Measurements from ENCODE around the gene GGTLC2.

GGTLC2 gene

DNA sequence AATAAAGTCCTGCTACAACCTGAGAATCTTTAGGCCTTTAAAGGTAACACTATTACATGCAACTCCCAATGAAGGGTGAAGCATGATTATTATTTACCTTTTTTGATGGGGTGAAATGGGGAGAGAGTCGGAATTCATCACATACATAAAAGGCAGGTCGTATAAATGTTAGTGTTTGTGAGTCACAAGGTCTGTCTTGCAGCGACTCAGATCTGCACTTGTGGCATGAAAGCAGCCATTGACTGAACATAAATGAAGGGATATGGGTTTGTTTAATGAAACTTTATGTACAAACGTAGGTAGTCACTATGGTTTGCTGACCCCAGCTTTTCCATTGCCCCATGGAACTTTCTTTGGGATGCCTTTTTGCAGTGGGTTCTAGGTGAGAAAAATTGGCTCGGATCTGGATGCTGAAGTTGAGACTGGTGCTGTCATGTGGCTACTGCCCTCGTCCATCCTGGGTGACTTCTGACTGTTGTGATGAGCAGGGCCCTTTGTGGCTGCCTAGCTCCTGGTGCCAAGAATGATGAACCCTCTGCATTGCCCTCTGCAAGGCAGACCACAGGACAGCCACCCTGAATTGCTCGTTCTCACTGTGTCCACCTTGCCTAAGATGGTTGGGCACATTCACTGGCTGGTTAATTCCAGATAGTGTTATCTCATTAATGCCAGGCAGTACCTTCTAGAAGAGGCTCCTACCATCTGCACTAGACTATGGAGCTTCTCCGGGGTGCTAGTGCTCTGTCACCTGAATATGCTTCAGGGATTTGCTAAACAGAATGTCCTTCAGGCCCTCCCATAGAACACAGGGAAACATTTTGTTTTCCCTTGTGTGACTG is 11.3 kb downstream of the GGTLC2 start:
- H3K4me3 ChIP-seq (ENCODE audit: low read depth, low read length), result no peak overlapping the region
- TF ChIP-seq, protein P1, sequence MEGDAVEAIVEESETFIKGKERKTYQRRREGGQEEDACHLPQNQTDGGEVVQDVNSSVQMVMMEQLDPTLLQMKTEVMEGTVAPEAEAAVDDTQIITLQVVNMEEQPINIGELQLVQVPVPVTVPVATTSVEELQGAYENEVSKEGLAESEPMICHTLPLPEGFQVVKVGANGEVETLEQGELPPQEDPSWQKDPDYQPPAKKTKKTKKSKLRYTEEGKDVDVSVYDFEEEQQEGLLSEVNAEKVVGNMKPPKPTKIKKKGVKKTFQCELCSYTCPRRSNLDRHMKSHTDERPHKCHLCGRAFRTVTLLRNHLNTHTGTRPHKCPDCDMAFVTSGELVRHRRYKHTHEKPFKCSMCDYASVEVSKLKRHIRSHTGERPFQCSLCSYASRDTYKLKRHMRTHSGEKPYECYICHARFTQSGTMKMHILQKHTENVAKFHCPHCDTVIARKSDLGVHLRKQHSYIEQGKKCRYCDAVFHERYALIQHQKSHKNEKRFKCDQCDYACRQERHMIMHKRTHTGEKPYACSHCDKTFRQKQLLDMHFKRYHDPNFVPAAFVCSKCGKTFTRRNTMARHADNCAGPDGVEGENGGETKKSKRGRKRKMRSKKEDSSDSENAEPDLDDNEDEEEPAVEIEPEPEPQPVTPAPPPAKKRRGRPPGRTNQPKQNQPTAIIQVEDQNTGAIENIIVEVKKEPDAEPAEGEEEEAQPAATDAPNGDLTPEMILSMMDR (IDR thresholded peaks at IDR 0.05; ENCODE audit: low read depth, low read length), result no peak

DNA sequence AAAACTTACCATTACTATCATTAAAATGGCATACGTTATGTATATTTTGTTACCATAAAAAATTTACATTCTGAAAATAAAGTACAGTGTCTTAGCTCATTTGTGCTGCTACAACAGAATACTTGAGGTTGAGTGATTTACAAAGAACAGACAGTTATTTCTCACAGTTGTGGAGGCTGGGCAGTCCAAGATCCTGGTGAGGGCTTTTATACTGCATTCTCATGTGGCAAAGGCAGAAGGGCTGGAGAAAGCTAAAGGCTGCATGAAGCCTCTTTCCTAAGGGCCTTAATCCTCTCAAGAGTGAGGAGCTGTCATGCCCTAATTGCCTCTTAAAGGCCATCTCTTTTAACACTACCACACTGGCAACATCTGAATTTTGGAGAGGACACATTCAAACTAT is 13.3 kb downstream of the GGTLC2 start:
- TF ChIP-seq, protein P1 (IDR thresholded peaks at IDR 0.05; ENCODE audit: low read depth, low read length), result no peak

DNA sequence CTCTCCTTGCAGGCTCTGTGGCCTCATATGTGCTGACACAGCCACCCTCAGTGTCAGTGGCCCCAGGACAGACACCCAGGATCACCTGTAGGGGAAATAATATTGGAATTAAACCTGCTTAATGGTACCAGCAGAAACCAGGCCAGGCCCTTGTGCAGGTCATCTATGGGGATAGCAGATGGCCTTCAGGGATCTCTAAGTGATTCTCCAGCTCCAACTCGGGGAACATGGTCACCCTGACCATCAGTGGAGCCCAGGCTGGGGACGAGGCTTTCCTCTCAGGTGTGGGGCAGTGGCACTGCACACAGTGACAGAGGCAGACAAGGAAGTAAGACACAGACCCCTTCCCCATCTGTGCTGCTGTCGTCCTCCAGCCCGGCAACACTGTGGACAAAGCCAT is 16.9 kb downstream of the GGTLC2 start:
- H3K4me3 ChIP-seq (ENCODE audit: low read depth, low read length), result no peak overlapping the region
- TF ChIP-seq, protein P1 (IDR thresholded peaks at IDR 0.05; ENCODE audit: low read depth, low read length), result no peak

More for the DNA sequence above, 13.3 kb downstream of the GGTLC2 start:
- H3K4me3 ChIP-seq (ENCODE audit: low read depth, low read length), result no peak overlapping the region

DNA sequence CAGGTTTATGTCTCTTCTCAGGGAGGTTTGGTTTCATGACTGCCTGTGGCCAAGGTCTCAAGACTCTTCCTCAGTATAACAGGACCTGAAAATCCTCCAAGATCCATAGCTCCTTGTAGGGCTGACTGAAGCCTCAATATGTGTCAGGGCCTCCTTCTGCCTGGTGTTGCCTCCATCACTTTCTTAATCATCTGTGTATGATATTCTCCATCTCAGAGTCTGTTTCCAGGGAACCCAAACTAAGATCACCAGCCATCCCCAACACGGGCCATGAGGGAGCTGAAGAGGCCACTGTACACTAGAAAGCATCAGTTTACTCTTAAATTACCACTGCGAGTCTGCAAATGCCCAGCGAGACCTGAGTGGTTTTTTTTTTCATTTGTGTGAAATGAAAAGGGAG is 17.7 kb downstream of the GGTLC2 start:
- TF ChIP-seq, protein P1 (IDR thresholded peaks at IDR 0.05; ENCODE audit: low read depth, low read length), result no peak
- H3K4me3 ChIP-seq (ENCODE audit: low read depth, low read length), result no peak overlapping the region

DNA sequence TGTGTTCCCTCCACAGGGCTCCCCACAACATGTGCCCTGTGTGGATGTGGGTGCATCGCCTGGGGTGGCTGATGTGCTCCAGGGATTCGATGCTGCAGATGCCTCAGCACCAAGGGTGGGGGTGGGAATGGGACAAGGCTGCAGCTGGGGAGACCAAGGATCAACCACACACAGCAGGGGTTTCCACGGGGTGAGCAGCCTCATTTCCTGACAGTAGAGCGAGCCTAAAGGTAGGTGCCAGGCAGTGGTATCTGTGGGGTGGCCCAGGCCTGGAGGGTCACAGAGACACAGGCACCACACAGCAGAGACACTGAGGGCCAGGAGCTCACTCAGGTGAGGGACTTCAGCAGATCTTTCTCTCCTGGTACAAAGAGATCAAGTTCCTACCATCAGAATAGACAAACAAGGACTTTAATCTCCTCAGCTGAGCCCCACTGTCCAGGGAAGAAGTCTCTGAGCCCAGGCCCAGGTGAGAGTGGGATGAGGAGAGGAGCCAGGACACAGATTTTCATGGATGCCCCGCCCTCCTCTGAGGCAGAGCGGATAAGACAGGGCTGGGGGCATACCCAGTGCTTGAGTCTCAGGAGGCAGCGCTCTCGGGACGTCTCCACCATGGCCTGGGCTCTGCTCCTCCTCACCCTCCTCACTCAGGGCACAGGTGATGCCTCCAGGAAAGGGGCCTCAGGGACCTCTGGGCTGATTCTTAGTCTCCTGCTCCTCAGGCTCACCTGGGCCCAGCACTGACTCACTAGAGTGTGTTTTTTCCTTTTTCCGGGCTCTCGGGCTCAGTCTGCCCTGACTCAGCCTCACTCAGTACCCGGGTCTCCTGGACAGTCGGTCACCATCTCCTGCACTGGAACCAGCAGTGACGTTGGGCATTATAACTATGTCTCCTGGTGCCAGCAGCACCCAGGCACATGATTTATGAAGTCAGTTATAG is 19.7 kb downstream of the GGTLC2 start:
- TF ChIP-seq, protein P1 (IDR thresholded peaks at IDR 0.05; ENCODE audit: low read depth, low read length), result no peak

DNA sequence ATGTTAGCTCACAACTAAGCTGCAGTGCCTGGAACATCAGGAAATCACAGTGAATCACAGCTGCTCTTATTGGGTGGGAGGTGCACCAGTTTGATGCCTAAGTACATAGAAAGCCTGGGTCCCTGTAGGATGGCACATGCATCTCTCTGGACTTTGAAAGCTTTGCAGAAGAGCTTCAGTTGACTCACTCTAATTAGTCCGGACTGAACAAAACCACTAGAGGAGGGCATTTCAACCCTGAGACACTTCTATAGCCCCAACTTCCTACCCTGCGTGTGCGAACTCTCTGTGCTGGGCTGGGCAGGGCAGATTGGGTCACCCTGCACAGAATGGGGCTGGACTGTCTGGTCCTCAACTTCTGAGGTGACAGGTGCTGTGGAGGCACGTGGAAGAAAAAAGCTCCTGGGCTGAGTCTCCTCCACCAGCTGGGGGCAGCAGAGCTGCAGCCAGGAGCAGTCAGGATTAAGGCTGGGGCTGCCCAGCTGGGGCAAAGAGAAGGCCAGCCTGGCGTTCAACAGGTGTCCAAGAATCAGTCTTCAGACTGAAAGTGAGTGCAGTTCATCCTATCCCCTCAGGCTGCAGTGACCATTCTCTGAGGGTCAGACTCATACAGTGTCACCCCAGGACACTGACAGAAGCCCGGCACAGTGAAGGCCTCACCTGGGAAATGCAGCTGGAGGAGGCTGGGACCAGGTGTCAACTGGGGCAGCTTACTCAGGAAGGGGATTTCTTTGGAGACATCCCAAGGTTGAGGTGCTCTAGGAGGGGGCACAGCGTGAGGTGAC is 22.1 kb downstream of the GGTLC2 start:
- TF ChIP-seq, protein P1 (IDR thresholded peaks at IDR 0.05; ENCODE audit: low read depth, low read length), result 0 out of 2 replicates have a peak, but pooled peaks have one; percentile 12
- H3K4me3 ChIP-seq (ENCODE audit: low read depth, low read length), result no peak overlapping the region

More for the DNA sequence above, 19.7 kb downstream of the GGTLC2 start:
- no peak overlapping the region for H3K4me3 ChIP-seq (ENCODE audit: low read depth, low read length)
